Small intestine (tissue), 7 donors: Measurements from ENCODE around the gene POLD2. TPM values are rescaled to one million over a fixed set of nuclear protein-coding genes. Genes with fewer than 3 reads are reported as not detected.
A peak's percentile ranks its signal among the peaks of the same experiment; 100 is the strongest.

Experiments used
- DNase-seq, 2 donors: peaks; one replicate each; pipeline versions ENCODE4 v3.0.0 to v3.0.0-alpha.2; 2013
- FAIRE-seq: peaks from 2 replicates; lab custom pipeline; 2012; peaks lifted over from hg19 to GRCh38; lab: Jason Lieb, UNC
- H3K27ac ChIP-seq, 3 donors: one replicate each; pipeline ENCODE4 v1.5.1; 2013; ENCODE audit warnings: low read length in 2 of 3, mild to moderate bottlenecking in 2 of 3, control low read depth in 1 of 3, inconsistent platforms in 1 of 3, low read depth in 1 of 3, moderate library complexity in 1 of 3
- H3K27me3 ChIP-seq, 3 donors: one replicate each; pipeline ENCODE4 v1.6.1; 2013; ENCODE audit warnings: low read length in 3 of 3, inconsistent platforms in 1 of 3; ENCODE audit not compliant: control insufficient read depth in 3 of 3, insufficient read depth in 3 of 3
- H3K36me3 ChIP-seq, 3 donors: one replicate each; pipeline ENCODE4 v1.6.1; 2013; ENCODE audit warnings: low read length in 3 of 3, inconsistent platforms in 1 of 3, low read depth in 1 of 3, mild to moderate bottlenecking in 1 of 3, moderate library complexity in 1 of 3; ENCODE audit not compliant: control insufficient read depth in 3 of 3, insufficient read depth in 2 of 3
- H3K4me1 ChIP-seq, 3 donors: one replicate each; pipeline ENCODE4 v1.6.1; 2013; ENCODE audit warnings: low read length in 2 of 3, inconsistent platforms in 1 of 3, low read depth in 1 of 3, mild to moderate bottlenecking in 1 of 3, moderate library complexity in 1 of 3; ENCODE audit not compliant: control insufficient read depth in 3 of 3, insufficient read depth in 2 of 3
- H3K4me3 ChIP-seq, 3 donors: one replicate each; pipeline ENCODE4 v1.5.1; 2013; ENCODE audit warnings: low read length in 3 of 3, control low read depth in 1 of 3, inconsistent platforms in 1 of 3, low read depth in 1 of 3, mild to moderate bottlenecking in 1 of 3, moderate library complexity in 1 of 3
- H3K9me3 ChIP-seq, 2 donors: one replicate each; pipeline ENCODE4 v1.6.1; 2013; ENCODE audit warnings: low read depth in 1 of 2, low read length in 1 of 2; ENCODE audit not compliant: control insufficient read depth in 2 of 2, insufficient read depth in 1 of 2
- WGBS, 3 donors: extraction: QIAGEN DNeasy Blood & Tissue Kit; methylation state at CpG; one replicate each; pipeline ENCODE4 v1.1.7; 2013; 5-methylcytosine and 5-hydroxymethylcytosine counted together
- polyA plus RNA-seq, 4 donors: library from polyadenylated mRNA; stranded (reverse) in 3 of 4; unstranded in 1 of 4; fragments of 200-250 nt in 3 of 4; fragments of 120-200 nt in 1 of 4; gene quantifications; one replicate each; pipeline versions ENCODE4 v1.2.1 to v1.2.3, GENCODE V29; 2013
- donor health status: healthy with polysubstance abuse.
- donor health status: control.
- donor health status: control.
- donor health status: Bipolar disorder and iron deficiency.
- donor health status: healthy.

The POLD2 gene
- polyA plus RNA-seq, 4 donors: 13.6 to 82.4 (median 42.4) TPM

DNA sequence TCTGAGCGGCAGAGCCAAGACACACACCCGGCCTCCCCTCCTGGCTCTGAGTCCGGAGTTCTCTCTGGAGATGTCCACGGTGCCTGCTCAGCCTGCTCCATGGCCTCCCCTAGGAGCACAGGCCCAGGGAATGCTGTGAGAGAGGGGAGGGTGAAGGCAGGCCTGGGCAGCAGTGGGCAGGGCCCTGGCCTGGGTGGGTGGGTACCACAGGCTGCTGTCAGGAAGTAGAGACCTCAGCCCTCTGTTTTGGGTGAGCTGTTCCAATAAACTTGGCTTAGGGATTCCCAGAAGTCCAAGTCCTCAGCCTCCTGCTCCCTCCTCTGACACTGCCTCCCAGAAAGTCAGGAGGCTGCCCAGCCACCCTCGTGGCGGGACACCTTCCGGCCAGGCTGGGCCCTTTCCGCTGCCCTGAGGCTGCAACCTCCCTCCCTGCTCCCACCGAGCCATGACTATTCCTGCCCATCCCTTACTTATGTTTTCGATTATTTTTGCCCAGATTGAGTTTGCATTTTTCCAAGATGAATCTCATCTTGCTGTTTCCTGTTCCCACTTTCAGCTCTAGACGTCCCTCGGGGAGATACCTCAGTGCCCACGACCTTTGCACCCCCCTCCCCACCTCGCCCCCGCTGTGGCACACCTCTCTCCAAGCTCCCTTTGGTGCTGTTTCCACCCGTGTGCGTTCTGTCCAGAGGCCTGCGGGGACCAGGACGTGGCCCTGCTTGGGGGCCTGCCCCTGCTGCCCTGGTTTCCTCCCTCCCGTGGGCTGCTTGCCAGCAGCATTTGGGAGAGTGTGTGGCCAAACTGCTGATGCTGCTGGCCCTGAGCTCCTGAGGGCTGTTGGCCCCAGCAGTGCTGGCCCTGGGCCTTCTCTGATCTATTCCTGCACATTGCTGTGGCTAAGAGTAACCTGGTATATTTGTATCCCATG is 35.2 kb downstream of the POLD2 start:
- Histone ChIP-seq H3K36me3 (no peaks in the 10 kb centered on the region), H3K27ac (peak overlapping the region in 2 of 3 donors; percentile 11 to 79), H3K4me1 (peaks cover 0 to 9% (median 0%) of the 10 kb centered on the region in 3 donors), H3K9me3 (no peaks in the 10 kb centered on the region), H3K4me3 (no peak overlapping the region), H3K27me3 (no peaks in the 10 kb centered on the region)
- FAIRE-seq: no peak
- no peak for DNase-seq
- 29 to 51% (median 37%) methylated on average over 20 of the region's 20 CpGs for WGBS, 3 donors

DNA sequence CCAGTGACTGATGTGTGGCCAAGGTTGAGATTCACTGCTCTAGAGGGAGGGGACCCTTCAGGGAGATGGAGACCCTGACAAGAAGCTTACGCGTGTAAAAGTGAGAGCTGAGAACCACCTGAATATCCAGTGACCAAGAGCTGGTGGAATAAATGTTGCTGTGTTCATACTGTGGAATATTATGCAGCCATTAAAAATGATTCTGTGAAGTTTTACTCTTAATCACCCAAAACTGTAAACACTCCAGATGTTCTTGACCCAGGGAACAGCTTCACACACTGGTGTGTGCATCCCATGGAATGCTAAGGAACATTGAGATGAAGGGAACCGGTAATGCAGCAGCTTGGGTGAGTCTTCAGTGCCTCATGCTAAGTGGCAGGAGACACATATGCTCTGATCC is 36.7 kb downstream of the POLD2 start:
- H3K27me3 ChIP-seq: no peaks in the 10 kb centered on the region
- no peak overlapping the region for H3K27ac ChIP-seq
- peaks cover 0 to 9% (median 0%) of the 10 kb centered on the region in 3 donors for H3K4me1 ChIP-seq
- H3K9me3 ChIP-seq: no peaks in the 10 kb centered on the region
- H3K4me3 ChIP-seq: no peak overlapping the region
- FAIRE-seq: no peak
- no peaks in the 10 kb centered on the region for H3K36me3 ChIP-seq
- DNase-seq: no peak
- 98 to 100% (median 99%) methylated on average over 3 of the region's 3 CpGs for WGBS, 3 donors

DNA sequence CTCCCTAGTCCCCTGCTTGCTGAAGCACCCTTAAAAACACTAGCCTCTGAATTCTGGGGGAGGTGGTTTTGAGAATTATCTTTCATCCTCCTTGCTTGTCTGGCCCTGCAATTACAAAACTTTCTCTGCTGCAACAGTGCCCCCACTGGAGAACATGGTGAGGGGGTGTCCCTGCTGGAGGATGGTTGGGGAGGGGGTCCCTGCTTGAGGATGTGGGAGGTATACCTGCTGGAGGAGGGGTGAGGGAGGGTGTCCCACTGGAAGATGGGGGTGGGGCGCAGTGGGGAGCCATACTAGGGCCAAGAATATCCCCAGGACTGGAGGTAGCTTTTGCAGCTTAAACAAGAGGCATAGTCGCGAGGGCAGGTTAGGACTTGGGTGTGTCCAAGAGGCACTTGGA is 37.8 kb downstream of the POLD2 start:
- no peak for FAIRE-seq
- Histone ChIP-seq H3K4me1 (peaks cover 0 to 15% (median 3%) of the 10 kb centered on the region in 3 donors), H3K36me3 (peaks cover 0 to 5% (median 0%) of the 10 kb centered on the region in 3 donors), H3K27ac (no peak overlapping the region), H3K27me3 (no peaks in the 10 kb centered on the region), H3K9me3 (no peaks in the 10 kb centered on the region), H3K4me3 (no peak overlapping the region)
- DNase-seq: no peak
- WGBS, 3 donors: 65 to 82% (median 75%) methylated on average over 3 of the region's 3 CpGs

DNA sequence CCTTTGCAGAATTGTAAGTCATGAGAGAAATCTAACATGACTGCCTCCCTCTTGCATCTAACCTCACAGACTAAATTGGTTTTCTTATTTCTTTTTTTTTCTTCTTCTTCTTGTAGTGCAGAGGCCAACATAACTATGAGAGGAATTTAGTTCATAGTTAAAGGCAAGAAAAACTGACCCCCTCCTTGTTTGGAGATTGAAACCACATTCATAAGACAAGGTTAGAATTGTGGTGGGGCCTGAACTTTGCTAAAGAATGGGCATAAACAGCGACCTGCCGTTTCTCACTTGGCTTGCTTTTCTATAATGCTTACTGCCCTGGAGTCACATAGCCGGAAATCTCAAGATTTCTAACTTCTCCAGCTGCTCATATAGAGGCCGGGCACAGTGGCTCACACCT is 38.6 kb downstream of the POLD2 start:
- Histone ChIP-seq H3K4me3 (no peak overlapping the region), H3K27ac (no peak overlapping the region), H3K4me1 (peaks cover 0 to 15% (median 3%) of the 10 kb centered on the region in 3 donors), H3K9me3 (no peaks in the 10 kb centered on the region), H3K36me3 (peaks cover 0 to 14% (median 2%) of the 10 kb centered on the region in 3 donors), H3K27me3 (no peaks in the 10 kb centered on the region)
- 79 to 93% (median 88%) methylated on average over 4 of the region's 4 CpGs for WGBS, 3 donors
- DNase-seq: no peak
- no peak for FAIRE-seq

DNA sequence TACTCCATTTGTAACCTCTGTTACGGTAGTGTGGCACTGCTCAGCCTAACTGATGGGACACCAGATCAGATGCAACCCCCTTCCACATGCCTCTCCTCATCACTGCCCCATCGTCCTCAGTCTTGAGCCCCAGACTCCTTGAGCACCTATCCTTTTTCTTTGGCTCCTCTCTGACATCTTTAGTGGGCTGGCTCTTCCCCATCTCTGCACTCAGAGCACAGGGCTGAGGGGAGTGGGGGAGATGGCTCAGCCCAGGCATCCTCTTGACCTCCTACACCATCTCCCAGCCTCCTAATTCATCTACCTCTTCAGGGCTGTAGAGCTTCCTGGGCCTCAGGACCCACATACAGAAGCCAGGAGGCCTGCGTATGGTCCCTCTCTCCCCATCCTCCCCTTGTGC is 39.6 kb downstream of the POLD2 start:
- 97 to 98% (median 97%) methylated on average over 3 of the region's 3 CpGs for WGBS, 3 donors
- H3K27me3 ChIP-seq: no peaks in the 10 kb centered on the region
- H3K4me3 ChIP-seq: no peak overlapping the region
- no peak overlapping the region for H3K27ac ChIP-seq
- no peak for DNase-seq
- peaks cover 2 to 23% (median 4%) of the 10 kb centered on the region in 3 donors for H3K36me3 ChIP-seq
- FAIRE-seq: no peak
- H3K4me1 ChIP-seq: peaks cover 0 to 15% (median 3%) of the 10 kb centered on the region in 3 donors
- no peaks in the 10 kb centered on the region for H3K9me3 ChIP-seq

DNA sequence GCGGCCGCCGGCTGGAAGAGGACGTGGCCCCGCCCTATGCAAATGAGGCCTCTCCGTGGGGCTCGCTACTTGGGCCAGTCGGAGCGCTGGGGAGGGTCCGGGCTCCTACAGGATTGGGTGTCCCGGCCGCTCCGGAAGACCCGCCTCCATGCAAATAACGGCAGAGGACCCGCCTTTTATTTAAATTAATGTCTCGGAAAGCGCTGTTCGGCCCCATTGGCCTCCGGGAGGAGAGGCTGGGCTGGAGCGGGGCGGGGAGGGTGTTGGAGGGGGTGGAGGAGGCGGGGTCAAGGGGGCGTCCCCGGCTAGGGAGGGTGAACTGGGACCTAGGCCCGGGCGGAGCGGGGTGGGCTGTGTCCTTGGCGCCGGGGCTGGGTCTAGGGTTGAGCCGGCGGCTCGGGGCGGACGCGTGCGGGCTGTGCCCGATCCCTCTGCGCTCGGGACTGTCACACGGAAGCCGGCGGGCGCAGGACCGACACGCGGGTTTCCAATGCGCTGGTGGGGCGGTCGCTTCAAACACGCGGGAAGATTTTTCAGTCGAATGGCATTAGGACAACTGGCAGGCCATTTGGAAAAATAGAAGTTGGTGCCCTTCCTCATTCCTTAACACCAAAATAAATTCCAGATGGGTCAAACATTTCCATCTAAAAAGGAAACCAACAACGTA is 40.7 kb downstream of the POLD2 start:
- FAIRE-seq: no peak

DNA sequence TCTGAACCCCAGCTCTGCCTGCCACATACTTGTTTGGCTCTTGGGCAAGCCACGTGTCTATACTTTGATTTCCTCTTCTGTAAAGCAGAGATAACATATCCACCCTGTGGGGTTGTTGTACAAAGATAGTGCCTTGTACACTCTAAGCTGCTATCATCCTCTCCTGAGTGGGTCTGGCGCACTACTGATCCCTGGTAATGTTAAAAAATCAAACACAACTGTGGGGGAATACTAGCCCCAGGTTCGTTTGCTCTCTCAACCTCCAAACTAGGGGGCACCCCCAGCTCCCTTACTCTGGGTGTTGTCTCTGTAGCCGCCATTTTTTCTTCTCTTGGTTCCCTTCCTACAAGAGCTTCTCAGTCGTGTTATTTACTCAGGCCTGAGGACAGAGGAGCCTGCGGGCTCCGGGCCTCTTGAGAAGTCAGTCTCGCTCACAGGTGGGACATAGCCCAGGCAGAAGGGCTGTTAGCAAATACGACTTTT is 42.0 kb downstream of the POLD2 start:
- H3K4me1 ChIP-seq: peaks cover 0 to 6% (median 3%) of the 10 kb centered on the region in 3 donors
- H3K9me3 ChIP-seq: no peaks in the 10 kb centered on the region
- H3K27me3 ChIP-seq: no peaks in the 10 kb centered on the region
- 30 to 48% (median 38%) methylated on average over 9 of the region's 9 CpGs for WGBS, 3 donors
- peaks cover 4 to 48% (median 7%) of the 10 kb centered on the region in 3 donors for H3K36me3 ChIP-seq
- DNase-seq (peak; percentile 36 to 39), FAIRE-seq (no peak)
- peak overlapping the region in 2 of 3 donors; percentile 52 to 74 for H3K4me3 ChIP-seq
- H3K27ac ChIP-seq: peak overlapping the region in 2 of 3 donors; percentile 33 to 70

More for the DNA sequence above, 40.7 kb downstream of the POLD2 start:
- Histone ChIP-seq H3K9me3 (no peaks in the 10 kb centered on the region), H3K4me3 (peak overlapping the region; percentile 48 to 74 (median 52)), H3K4me1 (peaks cover 0 to 6% (median 3%) of the 10 kb centered on the region in 3 donors), H3K27me3 (no peaks in the 10 kb centered on the region), H3K36me3 (peaks cover 4 to 34% (median 5%) of the 10 kb centered on the region in 3 donors), H3K27ac (peak overlapping the region in 2 of 3 donors; percentile 79 to 86)
- WGBS, 3 donors: 0% methylated on average over 47 to 54 of the region's 54 CpGs
- DNase-seq: peak; percentile 98 to 99

DNA sequence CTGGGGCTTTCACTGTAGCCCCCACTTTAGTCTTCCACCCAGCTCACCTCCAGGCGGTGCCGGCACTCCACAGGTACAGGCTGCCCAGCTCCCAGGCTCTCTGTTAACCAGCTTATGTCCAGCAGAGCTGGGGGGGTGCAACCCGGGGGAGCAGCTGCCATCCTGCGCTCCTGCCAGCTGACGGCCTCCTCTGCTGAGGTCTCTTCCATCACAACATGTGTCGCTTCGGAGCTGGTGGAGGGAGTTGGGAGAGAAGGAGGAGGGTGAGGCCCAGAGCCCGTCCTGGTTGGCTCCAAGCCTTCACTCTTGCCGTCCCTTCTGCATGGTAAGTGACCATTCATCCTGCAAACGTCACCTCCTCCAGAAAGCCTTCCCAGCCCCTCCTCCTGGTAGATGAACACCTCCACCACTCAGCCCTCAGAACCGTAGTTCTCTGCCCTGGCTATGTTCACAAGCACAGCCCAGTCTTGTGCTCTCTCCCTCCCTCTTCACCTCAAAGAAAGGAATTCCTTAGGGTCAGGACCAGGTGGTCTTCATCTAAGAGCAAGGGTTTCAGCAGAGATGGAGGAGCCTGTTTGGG is 42.6 kb downstream of the POLD2 start:
- H3K36me3 ChIP-seq: peaks cover 4 to 53% (median 7%) of the 10 kb centered on the region in 3 donors
- no peak for FAIRE-seq
- peak overlapping the region in 2 of 3 donors; percentile 52 to 74 for H3K4me3 ChIP-seq
- H3K4me1 ChIP-seq: peaks cover 0 to 6% (median 3%) of the 10 kb centered on the region in 3 donors
- DNase-seq: no peak
- H3K9me3 ChIP-seq: no peaks in the 10 kb centered on the region
- H3K27ac ChIP-seq: peak overlapping the region in 1 of 3 donors; percentile 70
- 77 to 86% (median 81%) methylated on average over 9 to 11 of the region's 11 CpGs for WGBS, 3 donors
- H3K27me3 ChIP-seq: no peaks in the 10 kb centered on the region
